Measurements from ENCODE around the gene IRAK1. TPM values are rescaled to one million over a fixed set of nuclear protein-coding genes. Genes with fewer than 3 reads are reported as not detected.

IRAK1 gene
- total RNA-seq, 1 donor from 2014 or later: 89.4 TPM

DNA sequence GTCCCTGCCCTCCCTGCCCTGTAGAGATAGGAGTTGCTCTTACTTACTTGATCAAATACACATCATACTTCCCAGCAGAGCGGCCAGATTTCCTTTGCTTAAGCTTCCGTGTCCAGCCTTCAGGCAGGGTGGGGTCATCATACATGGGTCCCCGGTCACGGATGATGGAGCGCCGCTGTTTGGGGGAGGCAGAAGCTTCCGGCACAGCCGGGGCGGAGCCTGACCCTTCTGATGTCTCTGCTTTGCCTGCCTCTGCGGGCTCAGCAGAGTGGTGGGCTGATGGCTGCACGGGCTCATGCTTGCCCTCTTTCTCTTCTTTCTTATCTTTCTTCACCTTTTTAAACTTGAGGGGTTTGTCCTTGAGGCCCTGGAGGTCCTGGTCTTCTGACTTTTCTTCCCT is 12.5 kb upstream of the IRAK1 start:
- Histone ChIP-seq H3K36me3 (peaks cover 25% of the 10 kb centered on the region), H3K27me3 (no peaks in the 10 kb centered on the region), H3K27ac (no peak overlapping the region), H3K4me1 (no peaks in the 10 kb centered on the region), H3K4me3 (no peak overlapping the region), H3K9me3 (no peaks in the 10 kb centered on the region)
- intact Hi-C loops (cut with DNase I): no loop called here
- ATAC-seq (no peak), DNase-seq (no peak)
- TF ChIP-seq, protein P1, sequence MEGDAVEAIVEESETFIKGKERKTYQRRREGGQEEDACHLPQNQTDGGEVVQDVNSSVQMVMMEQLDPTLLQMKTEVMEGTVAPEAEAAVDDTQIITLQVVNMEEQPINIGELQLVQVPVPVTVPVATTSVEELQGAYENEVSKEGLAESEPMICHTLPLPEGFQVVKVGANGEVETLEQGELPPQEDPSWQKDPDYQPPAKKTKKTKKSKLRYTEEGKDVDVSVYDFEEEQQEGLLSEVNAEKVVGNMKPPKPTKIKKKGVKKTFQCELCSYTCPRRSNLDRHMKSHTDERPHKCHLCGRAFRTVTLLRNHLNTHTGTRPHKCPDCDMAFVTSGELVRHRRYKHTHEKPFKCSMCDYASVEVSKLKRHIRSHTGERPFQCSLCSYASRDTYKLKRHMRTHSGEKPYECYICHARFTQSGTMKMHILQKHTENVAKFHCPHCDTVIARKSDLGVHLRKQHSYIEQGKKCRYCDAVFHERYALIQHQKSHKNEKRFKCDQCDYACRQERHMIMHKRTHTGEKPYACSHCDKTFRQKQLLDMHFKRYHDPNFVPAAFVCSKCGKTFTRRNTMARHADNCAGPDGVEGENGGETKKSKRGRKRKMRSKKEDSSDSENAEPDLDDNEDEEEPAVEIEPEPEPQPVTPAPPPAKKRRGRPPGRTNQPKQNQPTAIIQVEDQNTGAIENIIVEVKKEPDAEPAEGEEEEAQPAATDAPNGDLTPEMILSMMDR (IDR thresholded peaks at IDR 0.05): no peak

DNA sequence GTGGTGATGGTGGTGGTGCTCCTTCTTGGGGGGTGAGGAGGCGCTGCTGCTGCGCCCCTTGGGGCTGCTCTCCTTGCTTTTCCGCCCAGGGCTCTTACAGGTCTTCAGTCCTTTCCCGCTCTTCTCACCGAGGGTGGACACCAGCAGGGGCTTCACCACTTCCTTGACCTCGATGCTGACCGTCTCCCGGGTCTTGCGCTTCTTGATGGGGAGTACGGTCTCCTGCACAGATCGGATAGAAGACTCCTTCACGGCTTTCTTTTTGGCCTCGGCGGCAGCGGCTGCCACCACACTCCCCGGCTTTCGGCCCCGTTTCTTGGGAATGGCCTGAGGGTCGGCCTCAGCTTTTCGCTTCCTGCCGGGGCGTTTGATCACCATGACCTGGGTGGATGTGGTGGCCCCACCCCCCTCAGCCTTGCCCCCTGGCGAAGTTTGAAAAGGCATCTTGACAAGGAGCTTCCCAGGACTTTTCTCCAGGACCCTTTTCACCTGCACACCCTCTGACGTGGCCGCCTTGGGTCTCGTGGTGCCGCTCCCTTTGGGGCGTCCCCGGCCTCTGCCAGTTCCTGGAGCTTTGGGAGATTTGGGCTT is 11.1 kb upstream of the IRAK1 start:
- TF ChIP-seq, protein P1 (IDR thresholded peaks at IDR 0.05): no peak
- intact Hi-C loops (cut with DNase I): no loop called here
- Histone ChIP-seq H3K4me1 (no peaks in the 10 kb centered on the region), H3K27ac (no peak overlapping the region), H3K4me3 (no peak overlapping the region), H3K36me3 (peaks cover 25% of the 10 kb centered on the region), H3K9me3 (no peaks in the 10 kb centered on the region), H3K27me3 (no peaks in the 10 kb centered on the region)
- ATAC-seq (no peak), DNase-seq (no peak)

DNA sequence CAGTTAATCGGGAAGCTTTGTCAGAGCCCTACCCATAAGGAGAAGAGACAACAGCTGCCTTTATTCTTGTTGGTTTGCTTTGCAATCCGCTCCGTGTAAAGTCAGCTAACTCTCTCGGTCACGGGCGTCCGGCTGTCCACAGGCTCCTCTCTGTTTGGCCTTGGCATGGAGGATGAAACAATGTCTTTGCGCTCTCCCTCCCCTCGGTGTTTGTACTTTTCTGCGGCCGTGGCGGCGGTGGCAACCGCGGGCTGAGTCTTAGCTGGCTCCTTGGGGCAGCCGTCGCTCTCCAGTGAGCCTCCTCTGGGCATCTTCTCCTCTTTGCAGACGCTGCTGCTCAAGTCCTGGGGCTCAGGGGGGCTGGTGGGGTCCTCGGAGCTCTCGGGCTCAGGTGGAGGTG is 10.6 kb upstream of the IRAK1 start:
- Histone ChIP-seq H3K36me3 (peaks cover 25% of the 10 kb centered on the region), H3K4me1 (no peaks in the 10 kb centered on the region), H3K9me3 (no peaks in the 10 kb centered on the region), H3K27ac (no peak overlapping the region), H3K4me3 (no peak overlapping the region), H3K27me3 (no peaks in the 10 kb centered on the region)
- no peak for DNase-seq
- TF ChIP-seq, protein P1 (IDR thresholded peaks at IDR 0.05): no peak
- ATAC-seq: no peak
- intact Hi-C loops (cut with DNase I): no loop called here

DNA sequence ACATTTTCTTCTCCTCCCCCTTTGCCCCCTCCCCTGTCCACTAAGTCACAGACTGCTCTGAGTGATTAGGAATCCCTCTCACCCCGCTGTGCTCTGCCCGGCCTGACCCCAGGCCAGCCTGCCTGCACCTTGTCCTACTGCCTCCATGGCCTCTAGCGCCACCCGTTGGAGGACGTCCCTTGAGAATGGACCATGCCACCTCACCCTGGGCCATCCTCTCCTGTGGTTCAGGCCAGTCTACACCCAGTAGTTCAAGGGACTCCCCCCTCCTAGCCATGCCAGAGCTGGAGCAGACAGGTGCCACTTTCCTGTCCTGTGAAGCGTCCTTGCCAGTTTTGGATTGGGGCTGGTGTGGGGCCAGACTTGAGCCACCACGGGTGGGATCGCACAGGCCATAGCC is 9.7 kb upstream of the IRAK1 start:
- Histone ChIP-seq H3K4me3 (no peak overlapping the region), H3K27ac (no peak overlapping the region), H3K4me1 (no peaks in the 10 kb centered on the region), H3K27me3 (no peaks in the 10 kb centered on the region), H3K9me3 (no peaks in the 10 kb centered on the region), H3K36me3 (peaks cover 25% of the 10 kb centered on the region)
- ATAC-seq (peak; percentile 30), DNase-seq (no peak)
- TF ChIP-seq, protein P1 (IDR thresholded peaks at IDR 0.05): no peak
- intact Hi-C loops (cut with DNase I): no loop called here

DNA sequence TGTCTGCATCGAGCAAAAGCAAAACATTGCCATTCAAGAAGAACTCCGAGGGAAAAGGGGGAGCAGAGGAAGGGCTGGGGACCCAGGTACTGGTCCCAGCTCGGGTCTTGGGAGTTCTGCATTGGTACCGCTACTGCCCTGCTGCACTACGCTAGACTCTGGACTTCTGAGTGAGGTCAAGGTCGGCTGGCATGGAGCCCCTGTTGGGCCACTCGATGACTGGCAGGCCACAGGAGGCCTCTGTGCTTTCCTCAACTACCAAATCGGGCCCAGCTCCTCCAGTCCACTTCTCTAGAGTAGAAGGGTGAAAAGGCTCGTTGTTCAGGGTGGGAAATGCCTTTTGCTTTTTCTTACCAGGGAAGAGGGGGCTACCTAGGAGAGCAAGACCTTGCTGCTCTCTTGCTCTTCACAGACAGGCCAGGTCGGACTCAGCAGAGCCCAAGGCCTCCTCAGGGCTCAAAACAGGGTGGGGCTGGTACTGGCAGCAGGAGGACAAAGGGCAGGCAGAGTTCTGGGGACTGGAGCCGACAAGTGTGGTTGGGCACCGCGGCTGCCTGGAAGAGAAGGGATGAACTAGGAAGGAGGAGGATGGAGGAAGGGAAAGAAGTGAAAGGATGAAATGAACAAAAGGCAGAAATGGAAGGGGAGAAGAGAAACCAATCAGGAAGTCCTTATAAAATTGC is 8.9 kb upstream of the IRAK1 start:
- no peaks in the 10 kb centered on the region for H3K9me3 ChIP-seq
- no peaks in the 10 kb centered on the region for H3K4me1 ChIP-seq
- H3K4me3 ChIP-seq: no peak overlapping the region
- ATAC-seq (peak; percentile 14), DNase-seq (no peak)
- H3K36me3 ChIP-seq: peaks cover 25% of the 10 kb centered on the region
- H3K27ac ChIP-seq: no peak overlapping the region
- intact Hi-C loops (cut with DNase I): no loop called here
- TF ChIP-seq, protein P1 (IDR thresholded peaks at IDR 0.05): no peak
- no peaks in the 10 kb centered on the region for H3K27me3 ChIP-seq
